Islet of Langerhans (tissue), 1 donor: Measurements from ENCODE around the gene RHEB.

ENCODE experiments used
- FAIRE-seq: peaks from one replicate; lab custom pipeline; 2011; peaks lifted over from hg19 to GRCh38; lab: Jason Lieb, UNC

Gene RHEB

DNA sequence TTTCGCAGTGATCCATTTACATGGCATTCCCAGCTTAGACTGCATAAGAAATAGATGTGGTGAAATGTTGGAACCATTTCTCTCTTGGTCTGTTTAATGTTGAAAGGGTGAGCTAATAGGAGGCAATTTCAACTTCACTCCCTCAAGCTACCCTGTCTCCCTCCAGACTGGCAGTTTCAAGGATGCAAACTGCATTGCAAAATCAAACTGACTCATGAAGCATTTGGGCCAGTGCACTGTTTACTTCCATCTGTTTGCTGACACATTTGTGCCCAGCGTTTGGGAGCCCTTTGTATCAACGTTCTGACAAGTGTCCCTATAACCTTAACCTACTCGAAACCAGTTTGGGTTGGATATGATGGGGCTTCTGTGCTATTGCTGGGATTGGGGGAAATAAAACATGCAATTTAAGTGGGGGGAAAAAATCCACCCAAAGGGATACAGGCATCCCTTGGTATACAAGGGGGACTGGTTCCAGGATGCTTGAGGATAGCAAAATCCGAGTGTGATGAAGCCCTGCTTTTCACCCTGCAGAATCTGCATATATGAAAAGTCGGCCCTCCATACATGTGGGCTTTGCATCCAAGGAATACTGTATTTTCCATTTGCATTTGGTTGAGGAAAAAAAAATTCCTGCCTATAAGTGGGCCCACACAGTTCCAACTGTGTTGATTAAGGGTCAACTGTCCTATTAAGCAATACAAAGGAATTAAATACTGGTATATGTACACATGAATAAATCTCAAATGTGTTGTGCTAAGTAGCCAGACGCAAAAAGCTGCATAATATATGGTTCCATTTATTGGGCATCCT, 15.6 kb downstream of the RHEB start:
- no peak for FAIRE-seq

GRCh38 chr7:151501676-151502075, 18.0 kb downstream of the RHEB start:
- FAIRE-seq: no peak

GRCh38 chr7:151498495-151498894, 21.2 kb downstream of the RHEB start:
- FAIRE-seq: no peak

DNA sequence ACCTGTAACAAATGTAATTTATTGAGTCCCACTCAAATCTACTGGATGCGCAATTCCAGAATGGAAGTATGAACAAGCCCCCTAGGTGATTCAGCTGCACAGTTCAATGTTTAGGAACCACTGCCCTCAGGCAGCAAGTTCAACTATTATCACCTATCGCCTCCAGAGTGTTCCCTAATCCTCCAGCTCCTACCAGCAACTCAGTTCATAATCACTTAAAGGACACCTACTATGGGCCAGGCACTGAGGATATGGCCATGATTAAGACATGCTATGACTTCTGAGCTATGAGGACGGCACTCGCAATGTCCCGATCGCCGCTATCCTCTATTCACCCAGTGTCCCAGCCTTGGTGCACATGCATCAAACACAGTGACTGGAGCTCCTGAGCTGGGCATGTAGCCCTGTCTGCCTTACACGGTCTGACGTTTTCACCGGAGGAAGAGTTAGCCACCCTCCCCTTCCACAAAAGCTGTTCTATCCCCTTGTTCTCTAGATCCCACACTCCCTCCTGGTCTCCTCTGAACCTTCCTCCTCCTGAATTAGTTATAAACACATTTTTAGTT, 22.3 kb downstream of the RHEB start:
- FAIRE-seq: no peak

GRCh38 chr7:151495360-151495759, 24.3 kb downstream of the RHEB start:
- no peak for FAIRE-seq

- no peak for FAIRE-seq
These were observed 25.1 kb downstream of the RHEB start for GRCh38 chr7:151494298-151495284.

DNA sequence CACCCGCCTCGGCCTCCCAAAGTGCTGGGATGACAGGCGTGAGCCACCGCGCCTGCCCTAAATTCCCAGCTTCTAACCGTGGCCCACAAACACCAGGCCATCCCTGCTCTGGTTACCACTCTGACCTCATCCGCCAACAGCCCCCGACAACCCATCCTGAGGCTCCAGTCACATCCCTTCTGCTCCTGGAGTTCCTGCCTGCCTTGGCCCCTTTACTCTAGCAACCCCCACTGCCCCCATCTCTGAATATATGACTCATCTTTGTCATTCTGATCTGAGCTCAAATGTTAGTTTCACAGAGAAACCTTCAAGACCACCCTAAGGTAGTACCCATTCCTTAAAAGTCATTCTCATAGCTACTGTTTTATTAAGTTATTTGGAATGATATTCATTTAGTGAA, 26.6 kb downstream of the RHEB start:
- no peak for FAIRE-seq

DNA sequence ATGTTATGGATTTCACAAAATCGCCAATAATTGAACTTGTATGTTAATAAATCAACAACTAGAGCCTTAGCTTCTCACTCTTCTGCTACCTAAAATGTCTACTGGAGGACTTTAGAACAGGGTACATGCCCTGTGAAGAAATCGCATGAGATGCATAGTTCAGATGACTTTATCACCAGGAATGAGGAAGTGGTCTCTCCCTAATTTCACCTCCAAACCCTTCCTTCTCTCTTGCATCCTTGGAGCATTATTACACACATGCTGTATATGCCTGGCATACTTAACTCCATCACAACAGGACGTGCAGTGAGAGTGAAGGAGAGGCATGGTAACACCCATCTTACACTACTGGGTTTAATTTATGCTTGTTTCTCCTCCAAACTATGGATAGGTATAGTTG, 27.8 kb downstream of the RHEB start:
- FAIRE-seq: no peak

DNA sequence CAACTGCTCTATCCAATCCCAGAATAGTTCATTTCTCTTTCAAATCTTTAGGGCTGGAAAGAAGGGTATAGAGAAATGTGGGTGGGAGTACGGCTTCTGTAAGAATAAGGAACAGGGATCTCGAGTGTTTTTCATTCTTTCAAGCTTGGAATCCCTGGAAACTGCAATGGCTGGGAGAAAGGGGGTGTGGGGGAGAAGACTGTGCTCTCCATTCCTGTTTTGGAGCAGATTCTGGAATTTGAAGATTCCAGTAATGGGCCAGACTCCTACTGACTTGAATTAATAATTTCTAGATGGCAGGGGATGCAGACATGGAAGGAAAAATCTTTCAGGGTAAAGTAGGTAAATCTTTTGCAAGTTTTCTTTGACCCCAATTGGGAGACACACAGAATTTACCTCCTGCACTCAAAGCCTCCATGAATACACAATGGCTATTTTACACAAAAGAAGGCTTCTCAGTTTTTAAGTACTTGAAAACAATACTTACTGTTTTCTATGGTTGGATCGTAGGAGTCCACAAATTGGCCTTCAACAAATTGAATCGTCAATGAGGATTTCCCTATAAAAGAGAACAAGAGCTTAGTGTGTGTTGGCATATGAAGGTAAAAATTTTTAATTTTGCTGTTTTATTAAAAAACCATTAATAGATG, 29.1 kb downstream of the RHEB start:
- no peak for FAIRE-seq

- FAIRE-seq: no peak
These were observed 30.2 kb downstream of the RHEB start for GRCh38 chr7:151489498-151489897.

DNA sequence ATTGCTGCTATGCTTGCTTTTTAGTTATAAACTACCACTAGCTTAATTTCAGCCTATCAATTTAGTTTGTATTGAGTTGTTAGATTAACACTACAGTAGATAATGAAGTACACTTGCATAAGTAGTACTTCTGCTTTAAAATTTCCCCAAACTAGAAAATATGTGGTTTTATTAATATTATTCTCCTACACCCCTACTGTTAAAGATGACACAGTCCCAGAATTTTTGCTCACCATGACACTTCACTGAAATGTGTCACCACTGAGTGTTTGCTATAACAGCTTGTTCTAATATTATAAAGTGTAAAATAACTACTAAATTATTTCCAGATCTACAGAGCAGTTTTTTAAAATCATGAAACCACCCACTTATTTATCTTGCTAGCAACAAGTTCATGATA, 31.6 kb downstream of the RHEB start:
- no peak for FAIRE-seq

DNA sequence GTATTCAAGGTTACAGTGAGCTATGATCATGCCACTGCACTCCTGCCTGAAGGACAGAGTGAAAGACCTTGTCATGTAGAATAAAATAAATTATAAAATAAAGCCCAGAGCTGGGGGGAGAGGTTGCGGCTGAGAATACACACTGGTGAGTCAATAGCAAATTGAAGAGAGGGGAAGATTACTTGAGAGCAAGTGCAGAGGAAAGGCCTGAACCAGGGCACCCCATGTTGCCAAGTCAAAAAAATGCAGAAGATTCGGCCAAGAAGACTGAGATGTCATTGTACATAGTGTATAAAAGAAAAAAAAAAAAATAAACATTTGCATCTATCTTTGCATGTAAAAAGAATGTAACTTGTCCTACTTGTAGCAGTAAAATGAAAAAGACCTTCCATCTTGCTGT, 32.5 kb downstream of the RHEB start:
- no peak for FAIRE-seq

GRCh38 chr7:151486074-151486473, 33.6 kb downstream of the RHEB start:
- FAIRE-seq: no peak

GRCh38 chr7:151484971-151485707, 34.6 kb downstream of the RHEB start:
- FAIRE-seq: no peak

DNA sequence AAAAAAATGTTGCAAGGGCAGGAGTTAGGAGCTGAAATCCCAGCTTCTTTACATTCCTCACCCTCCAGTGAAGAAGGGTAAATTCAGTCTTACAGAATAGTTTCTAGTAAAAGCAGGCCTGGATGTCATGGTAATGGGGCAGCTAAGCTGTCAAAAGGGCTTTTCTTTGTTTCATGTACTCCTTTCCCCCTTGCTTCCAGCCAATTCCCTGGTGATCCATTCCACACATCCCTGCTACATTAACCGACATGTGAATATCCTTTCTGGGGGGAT, 36.0 kb downstream of the RHEB start:
- no peak for FAIRE-seq

GRCh38 chr7:151482883-151483710, 36.6 kb downstream of the RHEB start:
- FAIRE-seq: no peak

DNA sequence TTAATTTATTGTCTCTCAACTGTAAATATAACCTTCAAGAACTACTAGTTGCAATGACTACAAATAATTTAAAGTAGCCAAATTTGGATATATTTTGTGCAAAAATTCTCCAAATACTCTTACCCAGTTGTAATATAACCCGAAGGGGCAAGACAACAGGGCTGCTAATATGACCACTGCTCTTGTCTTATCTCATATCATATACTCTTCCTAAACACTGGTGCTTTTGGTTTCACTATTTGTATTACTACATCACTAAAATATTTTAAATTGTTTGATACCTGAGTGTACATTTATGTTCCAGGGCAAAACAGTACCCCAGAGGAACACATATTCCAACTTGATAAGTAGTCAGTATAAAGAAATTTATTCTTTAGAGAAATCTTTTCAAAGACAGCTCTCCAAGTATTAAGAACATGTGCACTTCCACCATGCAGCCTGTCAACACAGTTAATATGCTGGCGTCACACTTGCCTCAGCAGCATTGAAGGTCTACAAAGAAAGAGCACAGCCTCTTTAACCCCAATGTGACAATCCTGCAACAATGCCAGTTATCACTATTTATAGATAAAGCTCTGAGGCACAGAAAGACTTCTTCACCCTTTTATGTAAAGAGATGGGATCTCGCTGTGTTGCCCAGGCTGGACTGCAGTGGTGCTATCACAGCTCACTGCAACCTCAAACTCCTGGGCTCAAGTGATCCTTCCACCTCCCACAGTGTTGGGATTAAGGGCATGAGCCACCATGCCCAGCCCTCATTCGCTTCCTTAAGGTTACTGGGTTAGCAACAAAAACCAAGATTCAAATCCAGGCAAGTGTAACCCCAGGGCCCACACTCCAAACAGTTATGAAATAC, 37.8 kb downstream of the RHEB start:
- no peak for FAIRE-seq

DNA sequence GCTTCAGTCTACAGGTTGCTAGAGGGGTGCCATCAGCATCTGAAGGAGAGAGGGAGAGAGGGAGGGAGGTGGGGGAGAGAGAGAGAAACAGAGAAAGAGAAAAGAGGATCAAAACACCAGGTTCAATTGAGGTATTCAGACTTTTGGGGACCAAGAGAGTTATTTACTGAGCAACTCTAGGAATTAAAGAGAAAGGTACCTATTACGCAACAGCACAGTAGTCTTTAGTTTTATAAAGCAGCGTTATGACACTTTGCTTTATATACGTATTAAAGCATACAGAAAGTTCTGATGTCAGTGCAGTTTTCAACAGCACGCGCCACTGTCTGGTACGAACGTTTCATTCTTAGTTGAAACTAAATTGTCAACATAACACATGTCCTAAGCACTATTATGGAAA, 41.8 kb downstream of the RHEB start:
- no peak for FAIRE-seq

GRCh38 chr7:151472644-151473380, 46.9 kb downstream of the RHEB start:
- FAIRE-seq: no peak
